Neural progenitor cell (in vitro differentiated cells): ENCODE data around the gene WNT2. TPM values are rescaled to one million over a fixed set of nuclear protein-coding genes. Genes with fewer than 3 reads are reported as not detected.

Source experiments
- DNase-seq: peaks from one replicate; pipeline ENCODE4 v3.0.0-alpha.2; 2016; ENCODE audit warnings: low spot score
- H2AFZ ChIP-seq: fragments of 200-600 bp; sonication (generic); replicated peaks from 2 replicates; pipeline ENCODE4 v1.6.1; 2016; ENCODE audit warnings: antibody characterized with exemption
- H3F3A ChIP-seq: fragments of 200-600 bp; sonication (generic); 2 replicates; pipeline ENCODE4 v1.6.1; 2016; ENCODE audit warnings: antibody characterized with exemption, low read depth
- H3K27ac ChIP-seq: fragments of 200-600 bp; sonication (generic); 2 replicates; pipeline ENCODE4 v1.5.1; 2016; ENCODE audit warnings: mild to moderate bottlenecking
- H3K27me3 ChIP-seq: fragments of 200-600 bp; sonication (generic); 2 replicates; pipeline ENCODE4 v1.6.1; 2016; ENCODE audit warnings: mild to moderate bottlenecking, moderate library complexity
- H3K36me3 ChIP-seq: fragments of 200-600 bp; sonication (generic); 2 replicates; pipeline ENCODE4 v1.5.1; 2016
- H3K4me1 ChIP-seq: fragments of 200-600 bp; sonication (generic); 2 replicates; pipeline ENCODE4 v1.6.1; 2016; ENCODE audit warnings: mixed run types
- H3K4me2 ChIP-seq: fragments of 200-600 bp; sonication (generic); 2 replicates; pipeline ENCODE4 v1.6.1; 2016
- H3K4me3 ChIP-seq: fragments of 200-600 bp; sonication (generic); 2 replicates; pipeline ENCODE4 v1.5.1; 2016
- H3K79me2 ChIP-seq: fragments of 200-600 bp; sonication (generic); 2 replicates; pipeline ENCODE4 v1.6.1; 2016; ENCODE audit warnings: low read depth
- H3K9ac ChIP-seq: fragments of 200-600 bp; sonication (generic); 2 replicates; pipeline ENCODE4 v1.6.1; 2016
- H3K9me3 ChIP-seq: fragments of 200-600 bp; sonication (generic); 2 replicates; pipeline ENCODE4 v1.5.1; 2016; ENCODE audit warnings: low read depth
- H4K20me1 ChIP-seq: fragments of 200-600 bp; sonication (generic); 2 replicates; pipeline ENCODE4 v1.6.1; 2016; ENCODE audit warnings: low read depth
- H3K27ac Mint-ChIP-seq: 3 replicates; pipeline ENCODE4 v1.8.0; 2021; ENCODE audit warnings: mixed read lengths
- H3K27me3 Mint-ChIP-seq: 2 replicates; pipeline ENCODE4 v1.8.0; 2022; ENCODE audit warnings: low read depth, mild to moderate bottlenecking, inconsistent platforms, moderate library complexity, mixed read lengths; ENCODE audit not compliant: insufficient read depth
- H3K36me3 Mint-ChIP-seq: 3 replicates; pipeline ENCODE4 v1.8.0; 2021; ENCODE audit warnings: mixed read lengths
- H3K4me1 Mint-ChIP-seq: 3 replicates; pipeline ENCODE4 v1.8.0; 2021; ENCODE audit warnings: mixed read lengths
- H3K4me3 Mint-ChIP-seq: 3 replicates; pipeline ENCODE4 v1.8.0; 2021; ENCODE audit warnings: mild to moderate bottlenecking, moderate library complexity, mixed read lengths
- H3K9me3 Mint-ChIP-seq: 3 replicates; pipeline ENCODE4 v1.8.0; 2020; ENCODE audit warnings: mixed read lengths
- EZH2 ChIP-seq: fragments of 200-600 bp; sonication (generic); IDR thresholded peaks from 2 replicates; pipeline ENCODE4 v1.6.1; 2017; ENCODE audit warnings: antibody characterized with exemption, mild to moderate bottlenecking, moderate library complexity
- EZH2phosphoT487 ChIP-seq: fragments of 200-600 bp; sonication (generic); IDR thresholded peaks from 2 replicates; pipeline ENCODE4 v1.6.1; 2017; ENCODE audit warnings: antibody characterized with exemption
- small RNA-seq: library from RNA; depleted of rRNA; stranded (forward); fragments of <200 nt; gene quantifications from one replicate; pipeline ENCODE3, GENCODE V24; 2015
- total RNA-seq: library from RNA; depleted of rRNA; stranded (reverse); fragments of >200 nt; gene quantifications from 2 replicates; pipeline ENCODE4 v1.2.3, GENCODE V29; 2015; ENCODE audit warnings: low replicate concordance
- TF ChIP-seq, protein P1 (sequence below): fragments of 200-600 bp; sonication (generic); IDR thresholded peaks from 2 replicates; pipeline ENCODE4 v1.5.1; 2017; ENCODE audit warnings: antibody characterized with exemption, mild to moderate bottlenecking

Gene WNT2
- total RNA-seq, 1 donor from 2014 or later = not detected

DNA sequence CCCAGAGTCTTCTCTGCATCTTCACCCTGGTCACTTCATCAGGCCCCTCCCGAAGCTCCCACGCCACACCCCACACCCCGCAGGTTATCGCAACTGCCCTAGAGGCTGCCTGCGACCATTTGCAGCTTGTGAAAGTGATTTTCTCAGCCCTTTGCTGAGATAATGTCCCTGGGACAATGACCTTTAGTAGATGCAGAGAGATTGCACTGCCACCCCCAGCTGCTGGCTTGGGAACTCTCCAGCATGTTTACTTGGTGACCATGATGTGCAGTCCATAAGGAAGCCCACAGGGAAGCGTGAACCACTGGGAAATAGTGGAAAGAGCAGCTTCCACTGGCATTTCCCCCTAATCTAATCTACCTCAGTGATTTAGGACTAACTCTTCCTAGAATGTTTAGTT, 97.3 kb downstream of the WNT2 start:
- Histone ChIP-seq H3K9me3 (no peaks in the 10 kb centered on the region), H3K36me3 (no peaks in the 10 kb centered on the region), H3K79me2 (no peaks in the 10 kb centered on the region), H3K27ac (no peak overlapping the region), H4K20me1 (no peaks in the 10 kb centered on the region), H3K4me3 (no peak overlapping the region), H3F3A (no peaks in the 10 kb centered on the region), H3K4me2 (no peak overlapping the region), H3K9ac (no peak overlapping the region), H3K27me3 (no peaks in the 10 kb centered on the region), H2AFZ (no peak overlapping the region), H3K4me1 (no peaks in the 10 kb centered on the region)
- Mint-ChIP-seq H3K27ac (no peak overlapping the region), H3K27me3 (peaks cover 4% of the 10 kb centered on the region), H3K9me3 (no peaks in the 10 kb centered on the region), H3K36me3 (peaks cover 10% of the 10 kb centered on the region), H3K4me1 (peaks cover 9% of the 10 kb centered on the region), H3K4me3 (no peak overlapping the region)
- DNase-seq = no peak
- TF ChIP-seq EZH2 (no peak), EZH2phosphoT487 (no peak)
- TF ChIP-seq, protein P1, sequence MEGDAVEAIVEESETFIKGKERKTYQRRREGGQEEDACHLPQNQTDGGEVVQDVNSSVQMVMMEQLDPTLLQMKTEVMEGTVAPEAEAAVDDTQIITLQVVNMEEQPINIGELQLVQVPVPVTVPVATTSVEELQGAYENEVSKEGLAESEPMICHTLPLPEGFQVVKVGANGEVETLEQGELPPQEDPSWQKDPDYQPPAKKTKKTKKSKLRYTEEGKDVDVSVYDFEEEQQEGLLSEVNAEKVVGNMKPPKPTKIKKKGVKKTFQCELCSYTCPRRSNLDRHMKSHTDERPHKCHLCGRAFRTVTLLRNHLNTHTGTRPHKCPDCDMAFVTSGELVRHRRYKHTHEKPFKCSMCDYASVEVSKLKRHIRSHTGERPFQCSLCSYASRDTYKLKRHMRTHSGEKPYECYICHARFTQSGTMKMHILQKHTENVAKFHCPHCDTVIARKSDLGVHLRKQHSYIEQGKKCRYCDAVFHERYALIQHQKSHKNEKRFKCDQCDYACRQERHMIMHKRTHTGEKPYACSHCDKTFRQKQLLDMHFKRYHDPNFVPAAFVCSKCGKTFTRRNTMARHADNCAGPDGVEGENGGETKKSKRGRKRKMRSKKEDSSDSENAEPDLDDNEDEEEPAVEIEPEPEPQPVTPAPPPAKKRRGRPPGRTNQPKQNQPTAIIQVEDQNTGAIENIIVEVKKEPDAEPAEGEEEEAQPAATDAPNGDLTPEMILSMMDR = no peak

Small RNA genes within 50 kb of the gene (small RNA-seq; reads per million reads assigned to genes)
- not detected for gene MTCYBP6

Other genes with a start within 250 kb of the WNT2 start
- gene ASZ1, start 104.4 kb upstream of the WNT2 start, total RNA-seq = not detected in 2 replicates
- gene CFTR, start 157.0 kb upstream of the WNT2 start, total RNA-seq = 0.06 and 0.15 TPM in 2 replicates